ENCODE results near the gene NDUFAF2.

NDUFAF2 gene, protein sequence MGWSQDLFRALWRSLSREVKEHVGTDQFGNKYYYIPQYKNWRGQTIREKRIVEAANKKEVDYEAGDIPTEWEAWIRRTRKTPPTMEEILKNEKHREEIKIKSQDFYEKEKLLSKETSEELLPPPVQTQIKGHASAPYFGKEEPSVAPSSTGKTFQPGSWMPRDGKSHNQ

DNA sequence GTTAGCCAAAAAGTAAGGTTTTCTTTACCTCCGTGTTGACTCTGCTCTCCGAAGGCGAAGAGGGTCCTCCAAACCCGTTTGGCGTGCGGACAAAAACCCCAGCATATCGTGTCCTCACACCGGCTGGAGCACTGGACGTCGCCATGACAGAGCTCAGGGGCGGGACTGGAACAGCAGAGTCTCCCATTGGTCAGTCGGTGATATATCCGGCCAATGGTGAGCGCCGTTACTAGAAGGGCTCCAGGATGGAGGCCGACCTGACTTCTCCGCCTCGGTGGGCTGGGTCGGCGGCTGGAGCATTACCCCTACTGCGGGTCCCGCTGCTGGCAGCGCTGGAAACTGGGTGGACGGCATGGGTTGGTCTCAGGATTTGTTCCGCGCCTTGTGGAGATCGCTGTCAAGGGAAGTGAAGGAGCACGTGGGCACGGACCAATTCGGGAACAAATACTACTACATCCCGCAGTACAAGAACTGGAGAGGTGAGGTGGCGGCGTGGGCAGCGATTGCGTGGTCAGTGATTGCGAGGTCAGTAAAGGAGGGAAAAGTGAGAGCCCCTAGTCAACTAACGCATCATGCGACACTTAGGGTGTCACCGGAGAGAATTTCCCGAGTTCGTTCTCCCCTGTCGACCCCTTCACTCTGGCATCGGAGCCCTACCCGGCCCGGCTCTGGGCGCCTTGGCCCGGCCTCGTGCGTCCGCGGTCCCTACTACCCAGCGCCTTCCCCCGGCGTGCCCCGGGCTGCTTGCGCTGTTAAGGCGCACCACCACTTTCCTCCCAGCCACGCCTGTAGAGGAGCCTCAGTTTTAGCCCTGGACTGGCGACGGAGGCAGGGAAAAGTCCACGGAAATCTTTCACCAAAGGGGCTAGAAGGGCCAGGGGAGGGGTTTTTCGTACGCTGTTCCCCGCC, at the start of gene NDUFAF2, which contains the start of gene ERCC8:
Gene NDUFAF2 (plus strand): TSS at position 302 of the 909 bp plus-strand sequence. CDS start 51 bp downstream, at position 353.
Gene ERCC8 (minus strand): TSS at position 167 of the 909 bp plus-strand sequence. CDS start 62 bp downstream, at position 105.
- DNase-seq (ENCODE audit: low read depth), result peak; percentile 94

DNA sequence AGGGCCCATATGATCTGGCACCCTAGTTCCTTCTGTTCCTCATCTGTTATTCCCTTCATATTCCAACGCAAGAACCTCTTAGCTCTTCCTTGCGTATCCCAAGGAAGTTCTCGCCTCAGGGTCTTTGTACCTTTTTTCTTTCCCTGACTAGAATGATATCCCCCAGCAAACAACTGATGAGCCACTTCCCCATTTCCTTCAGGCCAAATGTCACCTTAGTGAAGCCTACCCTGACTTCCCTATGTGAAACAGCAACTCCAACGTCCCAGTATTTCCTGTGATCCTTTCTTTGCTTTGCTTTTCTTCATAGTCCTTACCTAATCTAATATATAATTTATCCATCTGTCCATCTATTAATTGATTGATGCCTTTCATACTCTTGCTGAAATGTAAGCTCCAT, 48.0 kb upstream of the NDUFAF2 start:
- TF ChIP-seq, protein P1, sequence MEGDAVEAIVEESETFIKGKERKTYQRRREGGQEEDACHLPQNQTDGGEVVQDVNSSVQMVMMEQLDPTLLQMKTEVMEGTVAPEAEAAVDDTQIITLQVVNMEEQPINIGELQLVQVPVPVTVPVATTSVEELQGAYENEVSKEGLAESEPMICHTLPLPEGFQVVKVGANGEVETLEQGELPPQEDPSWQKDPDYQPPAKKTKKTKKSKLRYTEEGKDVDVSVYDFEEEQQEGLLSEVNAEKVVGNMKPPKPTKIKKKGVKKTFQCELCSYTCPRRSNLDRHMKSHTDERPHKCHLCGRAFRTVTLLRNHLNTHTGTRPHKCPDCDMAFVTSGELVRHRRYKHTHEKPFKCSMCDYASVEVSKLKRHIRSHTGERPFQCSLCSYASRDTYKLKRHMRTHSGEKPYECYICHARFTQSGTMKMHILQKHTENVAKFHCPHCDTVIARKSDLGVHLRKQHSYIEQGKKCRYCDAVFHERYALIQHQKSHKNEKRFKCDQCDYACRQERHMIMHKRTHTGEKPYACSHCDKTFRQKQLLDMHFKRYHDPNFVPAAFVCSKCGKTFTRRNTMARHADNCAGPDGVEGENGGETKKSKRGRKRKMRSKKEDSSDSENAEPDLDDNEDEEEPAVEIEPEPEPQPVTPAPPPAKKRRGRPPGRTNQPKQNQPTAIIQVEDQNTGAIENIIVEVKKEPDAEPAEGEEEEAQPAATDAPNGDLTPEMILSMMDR (IDR thresholded peaks at IDR 0.05; ENCODE audit: insufficient read depth, low read depth, low read length, missing control alignments), result no peak
- no peak for DNase-seq (ENCODE audit: low read depth)
- H3K4me3 ChIP-seq (ENCODE audit: low read depth, low read length), result no peak overlapping the region

More for the DNA sequence above, at the start of gene NDUFAF2, which contains the start of gene ERCC8:
- H3K4me3 ChIP-seq (ENCODE audit: low read depth, low read length), result peak within 1 kb of the TSS; percentile 98
- TF ChIP-seq, protein P1 (IDR thresholded peaks at IDR 0.05; ENCODE audit: insufficient read depth, low read depth, low read length, missing control alignments), result no peak

DNA sequence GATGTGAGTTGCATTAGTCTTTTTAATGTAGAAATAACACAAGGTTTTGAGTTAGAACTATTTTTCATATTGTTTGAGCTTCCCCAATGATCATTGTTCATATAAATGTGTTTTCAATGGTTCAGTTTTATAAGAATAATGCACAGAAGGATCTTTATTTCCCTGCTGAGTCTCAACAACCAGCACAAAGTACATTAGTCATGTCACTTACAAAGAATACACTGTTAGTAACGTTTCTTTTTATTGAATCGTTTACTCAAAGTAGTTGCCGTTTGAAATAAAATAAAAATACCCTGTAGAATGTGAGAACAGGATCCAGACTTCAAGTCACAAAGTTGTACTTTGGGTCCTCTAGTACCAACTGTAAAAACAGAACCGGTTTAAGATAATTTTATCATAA, 41.6 kb upstream of the NDUFAF2 start:
- H3K4me3 ChIP-seq (ENCODE audit: low read depth, low read length), result no peak overlapping the region
- DNase-seq (ENCODE audit: low read depth), result no peak
- TF ChIP-seq, protein P1 (IDR thresholded peaks at IDR 0.05; ENCODE audit: insufficient read depth, low read depth, low read length, missing control alignments), result no peak

DNA sequence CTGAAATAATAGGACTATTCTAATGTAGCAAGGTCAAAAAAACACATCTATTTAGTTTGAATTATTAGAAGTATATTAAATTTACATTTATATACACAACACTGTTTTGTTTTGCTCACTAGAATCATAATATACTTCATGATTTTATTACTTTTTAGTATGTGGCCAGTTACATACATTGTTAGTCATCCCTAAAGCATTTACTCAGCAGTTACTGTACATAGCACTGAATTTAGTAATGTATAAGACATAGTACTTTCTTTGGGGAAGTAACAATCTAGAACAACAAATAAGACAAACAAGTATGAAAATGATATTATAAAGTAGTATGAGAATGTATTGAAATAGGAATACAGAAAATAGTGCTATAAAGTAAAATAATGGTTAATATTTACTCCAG, 28.4 kb upstream of the NDUFAF2 start:
- TF ChIP-seq, protein P1 (IDR thresholded peaks at IDR 0.05; ENCODE audit: insufficient read depth, low read depth, low read length, missing control alignments), result no peak
- no peak for DNase-seq (ENCODE audit: low read depth)
- no peak overlapping the region for H3K4me3 ChIP-seq (ENCODE audit: low read depth, low read length)

DNA sequence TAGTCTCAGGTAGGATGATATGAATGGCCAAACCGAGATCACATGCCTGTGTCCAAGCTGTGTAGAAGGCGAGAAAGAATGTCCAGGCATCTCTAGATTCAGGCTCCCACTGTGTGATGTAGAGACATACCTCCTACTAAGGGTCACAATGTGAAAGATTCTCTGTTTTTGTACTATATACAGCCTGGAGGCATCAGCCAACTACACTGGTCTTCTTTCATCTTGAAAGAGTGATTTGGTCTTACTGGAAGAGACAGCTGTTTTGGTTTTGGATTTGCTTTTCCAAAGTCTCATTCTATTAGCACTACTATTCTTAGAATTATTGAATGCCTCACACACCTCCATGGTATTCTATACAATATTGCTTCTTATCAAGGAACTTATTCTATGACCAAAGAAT, 26.5 kb upstream of the NDUFAF2 start:
- TF ChIP-seq, protein P1 (IDR thresholded peaks at IDR 0.05; ENCODE audit: insufficient read depth, low read depth, low read length, missing control alignments), result no peak
- DNase-seq (ENCODE audit: low read depth), result no peak
- H3K4me3 ChIP-seq (ENCODE audit: low read depth, low read length), result no peak overlapping the region

DNA sequence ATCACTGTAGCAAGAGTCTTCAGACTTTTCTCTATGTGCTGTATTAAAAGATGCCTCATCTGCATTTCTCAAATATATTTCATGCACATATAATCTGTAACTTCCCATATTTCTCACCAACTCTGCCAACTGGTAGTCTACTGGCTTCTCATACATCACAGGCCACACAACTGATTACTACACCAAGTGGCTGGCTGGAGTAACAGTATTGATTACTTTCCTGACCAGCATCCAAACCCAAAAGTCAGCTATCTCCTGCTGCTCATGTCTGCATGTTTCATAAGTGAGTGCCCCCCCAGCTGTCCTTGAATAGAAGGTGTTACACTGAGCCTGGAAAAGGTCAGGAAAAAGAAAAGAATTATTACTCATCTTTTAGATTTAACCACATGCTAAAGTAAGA, 17.6 kb upstream of the NDUFAF2 start:
- no peak for DNase-seq (ENCODE audit: low read depth)
- H3K4me3 ChIP-seq (ENCODE audit: low read depth, low read length), result no peak overlapping the region
- TF ChIP-seq, protein P1 (IDR thresholded peaks at IDR 0.05; ENCODE audit: insufficient read depth, low read depth, low read length, missing control alignments), result no peak

All from GM12865 (cell line).